IPS-18a (cell line): Measurements from ENCODE around the gene AUTS2.

ENCODE experiments used
- H3K27ac ChIP-seq: one replicate; pipeline ENCODE4 v1.5.1; 2013; ENCODE audit warnings: low read length
- H3K27me3 ChIP-seq: one replicate; pipeline ENCODE4 v1.6.1; 2013; ENCODE audit warnings: mild to moderate bottlenecking, low read length; ENCODE audit not compliant: control insufficient read depth, insufficient read depth
- H3K36me3 ChIP-seq: one replicate; pipeline ENCODE4 v1.6.1; 2013; ENCODE audit warnings: low read depth, low read length; ENCODE audit not compliant: control insufficient read depth
- H3K4me1 ChIP-seq: one replicate; pipeline ENCODE4 v1.6.1; 2013; ENCODE audit warnings: low read depth, low read length; ENCODE audit not compliant: control insufficient read depth
- H3K4me3 ChIP-seq: one replicate; pipeline ENCODE4 v1.5.1; 2013; ENCODE audit warnings: low read length
- H3K9ac ChIP-seq: one replicate; pipeline ENCODE4 v1.6.1; 2013; ENCODE audit warnings: mild to moderate bottlenecking, low read length, moderate library complexity
- H3K9me3 ChIP-seq: one replicate; pipeline ENCODE4 v1.6.1; 2013; ENCODE audit warnings: low read depth, low read length; ENCODE audit not compliant: control insufficient read depth

AUTS2 gene

DNA sequence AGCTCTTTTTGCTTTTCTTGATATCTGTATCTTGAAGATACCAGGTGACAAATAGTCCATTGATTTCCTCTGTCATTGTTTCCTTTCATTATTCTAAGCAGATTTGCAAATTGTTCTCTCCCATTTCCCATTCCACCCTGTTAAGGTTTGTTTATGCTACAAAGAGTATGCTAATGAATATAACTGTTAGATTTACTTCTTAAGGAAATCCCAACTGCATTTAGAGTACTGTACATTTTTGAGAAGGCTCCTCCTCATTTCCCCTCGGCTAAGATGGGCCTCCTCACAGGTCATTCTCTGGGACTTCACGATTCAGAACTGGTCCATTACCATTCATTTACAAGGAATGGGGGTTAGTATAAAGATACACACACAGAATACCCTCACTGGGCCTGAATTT is 15.6 kb downstream of the AUTS2 start:
- no peaks in the 10 kb centered on the region for H3K9me3 ChIP-seq
- H3K36me3 ChIP-seq, result no peaks in the 10 kb centered on the region
- peaks cover 26% of the 10 kb centered on the region for H3K4me1 ChIP-seq
- no peak overlapping the region for H3K4me3 ChIP-seq
- H3K9ac ChIP-seq, result no peak overlapping the region
- H3K27me3 ChIP-seq, result peaks cover 100% of the 10 kb centered on the region
- H3K27ac ChIP-seq, result no peak overlapping the region

GRCh38 chr7:69615685-69616084 is 17.4 kb downstream of the AUTS2 start:
- peaks cover 100% of the 10 kb centered on the region for H3K27me3 ChIP-seq
- no peaks in the 10 kb centered on the region for H3K36me3 ChIP-seq
- no peak overlapping the region for H3K27ac ChIP-seq
- H3K9me3 ChIP-seq, result no peaks in the 10 kb centered on the region
- no peak overlapping the region for H3K4me3 ChIP-seq
- peaks cover 26% of the 10 kb centered on the region for H3K4me1 ChIP-seq
- no peak overlapping the region for H3K9ac ChIP-seq

DNA sequence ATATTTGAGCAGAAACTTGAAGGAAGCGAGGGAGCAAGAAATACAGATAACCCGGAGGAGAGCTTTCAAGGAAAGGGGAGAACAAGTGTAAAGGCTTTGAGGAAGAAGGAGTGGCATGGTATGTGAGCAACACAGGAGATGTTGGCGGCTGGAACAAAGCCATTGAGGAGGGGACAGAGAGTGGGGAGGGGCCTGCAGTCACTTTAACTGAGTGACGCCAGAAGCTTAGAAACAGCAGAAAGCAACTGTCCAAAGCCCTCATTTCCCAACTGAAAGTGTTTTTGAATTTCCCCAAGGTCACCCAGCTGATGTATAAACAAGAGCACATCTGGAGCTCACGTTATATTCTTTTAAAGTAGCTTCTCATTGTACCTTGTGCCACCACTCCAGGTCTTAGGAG is 19.1 kb downstream of the AUTS2 start:
- no peak overlapping the region for H3K9ac ChIP-seq
- peaks cover 36% of the 10 kb centered on the region for H3K4me1 ChIP-seq
- H3K36me3 ChIP-seq, result no peaks in the 10 kb centered on the region
- H3K27me3 ChIP-seq, result peaks cover 100% of the 10 kb centered on the region
- H3K27ac ChIP-seq, result no peak overlapping the region
- no peak overlapping the region for H3K4me3 ChIP-seq
- no peaks in the 10 kb centered on the region for H3K9me3 ChIP-seq

- Histone ChIP-seq H3K9ac (no peak overlapping the region), H3K9me3 (no peaks in the 10 kb centered on the region), H3K4me1 (peaks cover 37% of the 10 kb centered on the region), H3K27me3 (peaks cover 100% of the 10 kb centered on the region), H3K4me3 (no peak overlapping the region), H3K36me3 (no peaks in the 10 kb centered on the region), H3K27ac (no peak overlapping the region)
Observed at GRCh38 chr7:69619054-69619453, 20.8 kb downstream of the AUTS2 start.

- Histone ChIP-seq H3K27ac (no peak overlapping the region), H3K36me3 (no peaks in the 10 kb centered on the region), H3K4me1 (peaks cover 37% of the 10 kb centered on the region), H3K9me3 (no peaks in the 10 kb centered on the region), H3K27me3 (peaks cover 100% of the 10 kb centered on the region), H3K4me3 (no peak overlapping the region), H3K9ac (no peak overlapping the region)
Observed at GRCh38 chr7:69619635-69620034, 21.4 kb downstream of the AUTS2 start.

DNA sequence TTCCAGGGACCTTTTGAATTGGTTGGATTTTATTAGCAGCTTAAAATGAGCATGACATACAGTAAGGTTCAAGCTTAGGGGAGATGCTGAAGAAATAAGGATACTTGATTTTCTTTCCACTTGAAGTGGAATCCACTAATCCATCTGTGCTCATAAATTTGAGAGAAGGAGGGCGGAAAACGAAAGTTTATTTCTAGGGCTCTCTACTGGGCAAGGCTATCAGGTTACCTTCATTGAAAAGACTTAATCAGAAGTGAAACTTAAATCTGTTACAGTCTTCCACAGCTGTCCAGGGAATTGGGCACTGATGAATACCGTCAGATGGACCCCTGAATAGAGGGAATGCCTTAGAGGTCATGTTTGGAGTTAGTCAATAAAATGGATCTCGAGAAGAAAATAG is 21.8 kb downstream of the AUTS2 start:
- no peak overlapping the region for H3K9ac ChIP-seq
- no peak overlapping the region for H3K27ac ChIP-seq
- H3K27me3 ChIP-seq, result peaks cover 100% of the 10 kb centered on the region
- H3K4me3 ChIP-seq, result no peak overlapping the region
- H3K36me3 ChIP-seq, result no peaks in the 10 kb centered on the region
- no peaks in the 10 kb centered on the region for H3K9me3 ChIP-seq
- peaks cover 37% of the 10 kb centered on the region for H3K4me1 ChIP-seq

GRCh38 chr7:69620650-69621049 is 22.4 kb downstream of the AUTS2 start:
- H3K27ac ChIP-seq, result no peak overlapping the region
- H3K9me3 ChIP-seq, result no peaks in the 10 kb centered on the region
- no peak overlapping the region for H3K9ac ChIP-seq
- H3K36me3 ChIP-seq, result no peaks in the 10 kb centered on the region
- H3K27me3 ChIP-seq, result peaks cover 100% of the 10 kb centered on the region
- no peak overlapping the region for H3K4me3 ChIP-seq
- H3K4me1 ChIP-seq, result peaks cover 37% of the 10 kb centered on the region

- Histone ChIP-seq H3K9me3 (no peaks in the 10 kb centered on the region), H3K27me3 (peaks cover 100% of the 10 kb centered on the region), H3K27ac (no peak overlapping the region), H3K9ac (no peak overlapping the region), H3K36me3 (no peaks in the 10 kb centered on the region), H3K4me3 (no peak overlapping the region), H3K4me1 (peaks cover 33% of the 10 kb centered on the region)
Observed at GRCh38 chr7:69622014-69622835, 23.9 kb downstream of the AUTS2 start.

DNA sequence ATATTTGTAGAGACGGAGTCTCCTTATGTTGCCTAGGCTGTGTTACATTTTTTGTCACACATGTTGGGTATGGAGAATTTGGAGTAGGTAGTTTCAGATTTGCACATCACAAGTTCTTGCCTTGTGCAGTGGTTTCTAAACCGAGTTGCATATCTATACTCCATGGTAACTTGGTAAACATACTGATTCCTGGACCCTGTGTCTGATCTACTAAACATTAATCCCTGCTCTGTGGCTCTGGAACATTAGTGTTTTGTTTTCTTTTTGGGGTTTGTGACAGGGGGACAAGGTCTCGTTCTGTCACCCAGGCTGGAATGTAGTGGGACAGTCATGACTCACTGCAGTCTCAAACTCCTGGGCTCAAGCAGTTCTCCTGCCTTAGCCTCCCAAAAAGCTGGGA is 24.7 kb downstream of the AUTS2 start:
- Histone ChIP-seq H3K9ac (no peak overlapping the region), H3K27ac (no peak overlapping the region), H3K9me3 (no peaks in the 10 kb centered on the region), H3K4me3 (no peak overlapping the region), H3K4me1 (peaks cover 29% of the 10 kb centered on the region), H3K36me3 (no peaks in the 10 kb centered on the region), H3K27me3 (peaks cover 98% of the 10 kb centered on the region)

DNA sequence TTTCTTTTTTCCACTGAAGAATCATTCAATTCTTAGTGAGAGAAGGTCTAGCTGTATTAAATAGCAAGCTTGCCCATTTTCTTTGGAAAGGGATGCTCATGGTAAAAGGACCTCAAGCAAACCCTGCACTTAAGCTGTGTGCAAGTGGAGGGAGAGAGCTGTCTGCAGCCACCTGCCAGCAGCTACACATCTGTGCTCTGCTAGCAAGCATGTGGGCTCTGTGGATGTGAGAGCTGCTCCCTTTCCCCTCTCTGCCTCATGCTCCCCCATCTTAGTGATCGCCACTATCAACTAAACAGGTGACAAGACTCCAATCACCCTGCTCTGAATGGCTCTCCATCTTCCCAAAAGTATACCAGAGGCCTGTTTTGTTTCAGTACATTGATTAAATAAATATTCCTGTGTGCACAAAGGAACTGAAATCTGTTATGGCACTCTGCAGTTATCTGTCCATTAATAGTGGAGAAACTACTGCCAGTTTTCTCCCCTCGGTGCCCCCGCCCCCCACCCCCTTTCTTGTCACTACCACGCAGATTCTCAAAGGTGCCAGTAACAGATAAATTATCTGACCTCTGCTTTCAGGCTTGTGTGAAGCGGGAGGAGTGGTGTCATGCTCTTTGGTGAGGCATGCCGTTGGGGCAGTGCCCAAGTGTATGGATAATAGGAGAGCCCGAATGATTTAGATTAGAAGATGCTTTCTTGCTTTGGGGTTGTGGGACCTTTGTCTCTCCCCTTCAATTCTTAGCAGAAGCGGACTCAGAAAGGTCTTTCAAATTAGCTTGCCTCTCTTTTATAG is 26.4 kb downstream of the AUTS2 start:
- Histone ChIP-seq H3K4me3 (no peak overlapping the region), H3K9me3 (no peaks in the 10 kb centered on the region), H3K36me3 (no peaks in the 10 kb centered on the region), H3K27ac (no peak overlapping the region), H3K4me1 (peaks cover 17% of the 10 kb centered on the region), H3K27me3 (peaks cover 98% of the 10 kb centered on the region), H3K9ac (no peak overlapping the region)

DNA sequence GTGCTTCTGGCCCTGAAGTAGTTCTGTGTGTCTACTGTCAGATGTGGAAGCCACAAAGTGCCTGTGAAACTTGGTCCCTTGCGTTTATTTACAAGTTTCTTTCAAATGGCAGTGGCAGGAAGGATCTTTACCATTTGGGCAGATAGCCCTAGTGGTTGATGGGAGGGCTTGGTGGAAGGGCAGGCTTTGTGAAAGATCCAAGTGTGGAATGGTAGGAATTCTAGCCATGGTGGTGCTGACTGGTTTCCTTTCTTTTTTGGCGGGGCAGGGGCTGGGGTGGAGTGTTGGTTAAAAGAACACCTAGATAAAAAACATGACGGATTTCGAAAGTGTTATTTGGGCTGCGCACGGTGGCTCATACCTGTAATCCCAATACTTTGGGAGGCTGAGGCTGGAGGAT is 27.0 kb downstream of the AUTS2 start:
- H3K27me3 ChIP-seq, result peaks cover 98% of the 10 kb centered on the region
- H3K4me1 ChIP-seq, result peaks cover 12% of the 10 kb centered on the region
- H3K27ac ChIP-seq, result no peak overlapping the region
- no peaks in the 10 kb centered on the region for H3K36me3 ChIP-seq
- H3K9ac ChIP-seq, result no peak overlapping the region
- no peaks in the 10 kb centered on the region for H3K9me3 ChIP-seq
- no peak overlapping the region for H3K4me3 ChIP-seq
